Osteoblast (primary cell): ENCODE results near the gene CNTN3. TPM values are rescaled to one million over a fixed set of nuclear protein-coding genes. Genes with fewer than 3 reads are reported as not detected.

Experiments
- DNase-seq: peaks from one replicate; pipeline ENCODE4 v3.0.0; 2011; ENCODE audit warnings: low spot score, mixed read lengths; ENCODE audit not compliant: insufficient read length; ENCODE audit errors: missing footprints
- H2AFZ ChIP-seq: 2 replicates; pipeline ENCODE4 v1.6.0; 2011; ENCODE audit warnings: mild to moderate bottlenecking, low read length
- H3K27ac ChIP-seq: 2 replicates; pipeline ENCODE4 v1.5.1; 2011; ENCODE audit warnings: mild to moderate bottlenecking, low read depth, low read length, moderate library complexity
- H3K27me3 ChIP-seq: 2 replicates; pipeline ENCODE4 v1.6.0; 2012; ENCODE audit warnings: mild to moderate bottlenecking, control low read depth, inconsistent platforms, low read length, moderate library complexity; ENCODE audit not compliant: insufficient read depth
- H3K36me3 ChIP-seq: 2 replicates; pipeline ENCODE4 v1.5.1; 2011; ENCODE audit warnings: mild to moderate bottlenecking, low read length, control low read depth, moderate library complexity; ENCODE audit not compliant: insufficient read depth
- H3K4me1 ChIP-seq: 2 replicates; pipeline ENCODE4 v1.5.1; 2011; ENCODE audit warnings: mild to moderate bottlenecking, low read length, control low read depth, moderate library complexity; ENCODE audit not compliant: insufficient read depth
- H3K4me2 ChIP-seq: 2 replicates; pipeline ENCODE4 v1.6.0; 2011; ENCODE audit warnings: mild to moderate bottlenecking, low read length; ENCODE audit not compliant: insufficient read depth
- H3K4me3 ChIP-seq: fragments of 200-600 bp; sonication (generic); 3 replicates; pipeline ENCODE4 v1.5.1; 2012; ENCODE audit warnings: mild to moderate bottlenecking, low read length, inconsistent platforms; ENCODE audit not compliant: insufficient read depth
- H3K79me2 ChIP-seq: 2 replicates; pipeline ENCODE4 v1.6.0; 2012; ENCODE audit warnings: mild to moderate bottlenecking, low read length, control low read depth, inconsistent platforms; ENCODE audit not compliant: insufficient read depth
- H3K9me3 ChIP-seq: 2 replicates; pipeline ENCODE4 v1.5.1; 2011; ENCODE audit warnings: low read depth, low read length, control low read depth
- H4K20me1 ChIP-seq: 2 replicates; pipeline ENCODE4 v1.6.0; 2012; ENCODE audit warnings: mild to moderate bottlenecking, low read length, control low read depth; ENCODE audit not compliant: insufficient read depth
- total RNA-seq: library from RNA; depleted of rRNA; stranded (reverse); fragments of >200 nt; gene quantifications from 2 replicates; pipeline ENCODE4 v1.2.3, GENCODE V29; 2012
- TF ChIP-seq, protein P1 (sequence below): IDR thresholded peaks from 2 replicates; pipeline ENCODE4 v1.5.1; 2011; ENCODE audit warnings: mild to moderate bottlenecking, low read depth, low read length, moderate library complexity; ENCODE audit errors: extremely low read depth

Gene CNTN3
- total RNA-seq, 1 donor: 0.36 TPM

GRCh38 chr3:74651292-74651691 is 36.8 kb upstream of the CNTN3 start:
- Histone ChIP-seq H3K27ac (no peak overlapping the region), H3K4me2 (no peak overlapping the region), H3K27me3 (no peaks in the 10 kb centered on the region), H2AFZ (no peak overlapping the region), H3K79me2 (no peaks in the 10 kb centered on the region), H3K9me3 (no peaks in the 10 kb centered on the region), H3K4me3 (no peak overlapping the region), H3K4me1 (no peaks in the 10 kb centered on the region), H4K20me1 (no peaks in the 10 kb centered on the region), H3K36me3 (no peaks in the 10 kb centered on the region)
- DNase-seq: no peak
- TF ChIP-seq, protein P1, sequence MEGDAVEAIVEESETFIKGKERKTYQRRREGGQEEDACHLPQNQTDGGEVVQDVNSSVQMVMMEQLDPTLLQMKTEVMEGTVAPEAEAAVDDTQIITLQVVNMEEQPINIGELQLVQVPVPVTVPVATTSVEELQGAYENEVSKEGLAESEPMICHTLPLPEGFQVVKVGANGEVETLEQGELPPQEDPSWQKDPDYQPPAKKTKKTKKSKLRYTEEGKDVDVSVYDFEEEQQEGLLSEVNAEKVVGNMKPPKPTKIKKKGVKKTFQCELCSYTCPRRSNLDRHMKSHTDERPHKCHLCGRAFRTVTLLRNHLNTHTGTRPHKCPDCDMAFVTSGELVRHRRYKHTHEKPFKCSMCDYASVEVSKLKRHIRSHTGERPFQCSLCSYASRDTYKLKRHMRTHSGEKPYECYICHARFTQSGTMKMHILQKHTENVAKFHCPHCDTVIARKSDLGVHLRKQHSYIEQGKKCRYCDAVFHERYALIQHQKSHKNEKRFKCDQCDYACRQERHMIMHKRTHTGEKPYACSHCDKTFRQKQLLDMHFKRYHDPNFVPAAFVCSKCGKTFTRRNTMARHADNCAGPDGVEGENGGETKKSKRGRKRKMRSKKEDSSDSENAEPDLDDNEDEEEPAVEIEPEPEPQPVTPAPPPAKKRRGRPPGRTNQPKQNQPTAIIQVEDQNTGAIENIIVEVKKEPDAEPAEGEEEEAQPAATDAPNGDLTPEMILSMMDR: no peak

DNA sequence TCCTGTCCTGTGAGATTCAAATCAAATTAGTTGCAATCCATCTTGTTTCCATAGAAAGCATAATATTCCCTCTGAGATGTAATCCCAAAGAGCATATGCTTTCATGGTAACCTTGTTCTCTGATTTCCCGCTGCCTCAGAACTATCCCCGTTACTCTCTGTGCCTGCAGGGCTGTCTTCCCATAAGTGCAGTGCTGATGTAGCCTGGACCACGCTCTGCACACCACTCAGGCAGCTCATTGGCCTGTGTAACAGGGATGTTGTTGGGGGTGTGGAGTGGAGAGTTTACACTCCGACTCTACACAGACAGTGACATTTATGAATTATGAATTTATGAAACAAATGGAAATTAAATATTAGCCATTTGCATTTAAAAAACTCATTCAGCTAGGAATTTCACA is 33.6 kb upstream of the CNTN3 start:
- Histone ChIP-seq H3K9me3 (no peaks in the 10 kb centered on the region), H2AFZ (no peak overlapping the region), H3K4me3 (no peak overlapping the region), H4K20me1 (no peaks in the 10 kb centered on the region), H3K36me3 (no peaks in the 10 kb centered on the region), H3K27ac (no peak overlapping the region), H3K79me2 (no peaks in the 10 kb centered on the region), H3K4me1 (no peaks in the 10 kb centered on the region), H3K4me2 (no peak overlapping the region), H3K27me3 (no peaks in the 10 kb centered on the region)
- TF ChIP-seq, protein P1: no peak
- DNase-seq: no peak

DNA sequence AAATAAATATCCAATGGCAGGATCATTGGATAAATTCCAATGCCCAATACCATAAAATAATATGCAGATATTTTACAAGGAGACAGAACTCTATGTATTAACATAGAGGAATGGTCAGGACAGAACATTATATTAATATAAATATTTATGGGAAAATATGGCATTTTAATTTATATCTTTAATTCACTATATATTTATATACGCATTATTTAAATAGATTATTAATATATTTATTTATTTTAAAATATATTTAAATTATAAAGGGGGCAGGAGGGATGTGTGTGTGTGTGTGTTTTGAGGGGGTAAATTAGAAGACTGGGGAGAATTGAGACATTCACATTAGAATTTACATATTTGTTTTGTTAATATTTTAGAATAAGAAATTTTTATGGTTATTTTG is 31.6 kb upstream of the CNTN3 start:
- H3K9me3 ChIP-seq: no peaks in the 10 kb centered on the region
- no peak overlapping the region for H2AFZ ChIP-seq
- no peak for DNase-seq
- H3K4me1 ChIP-seq: no peaks in the 10 kb centered on the region
- TF ChIP-seq, protein P1: no peak
- no peak overlapping the region for H3K27ac ChIP-seq
- no peaks in the 10 kb centered on the region for H3K79me2 ChIP-seq
- no peaks in the 10 kb centered on the region for H3K27me3 ChIP-seq
- H3K4me3 ChIP-seq: no peak overlapping the region
- H3K36me3 ChIP-seq: no peaks in the 10 kb centered on the region
- H3K4me2 ChIP-seq: no peak overlapping the region
- no peaks in the 10 kb centered on the region for H4K20me1 ChIP-seq

GRCh38 chr3:74643636-74644035 is 29.2 kb upstream of the CNTN3 start:
- no peak for DNase-seq
- no peaks in the 10 kb centered on the region for H3K4me1 ChIP-seq
- H4K20me1 ChIP-seq: no peaks in the 10 kb centered on the region
- H3K4me2 ChIP-seq: no peak overlapping the region
- no peak overlapping the region for H3K4me3 ChIP-seq
- H3K27ac ChIP-seq: no peak overlapping the region
- no peaks in the 10 kb centered on the region for H3K9me3 ChIP-seq
- H3K27me3 ChIP-seq: no peaks in the 10 kb centered on the region
- TF ChIP-seq, protein P1: no peak
- no peaks in the 10 kb centered on the region for H3K36me3 ChIP-seq
- H3K79me2 ChIP-seq: no peaks in the 10 kb centered on the region
- H2AFZ ChIP-seq: no peak overlapping the region
